ENCODE data around the gene RAP1GDS1.
"Not testable (repeated sequence)": the region's sequence is repeated elsewhere in the genome, so short reads cannot be mapped to it uniquely, and the experiment has no call there.

DNA sequence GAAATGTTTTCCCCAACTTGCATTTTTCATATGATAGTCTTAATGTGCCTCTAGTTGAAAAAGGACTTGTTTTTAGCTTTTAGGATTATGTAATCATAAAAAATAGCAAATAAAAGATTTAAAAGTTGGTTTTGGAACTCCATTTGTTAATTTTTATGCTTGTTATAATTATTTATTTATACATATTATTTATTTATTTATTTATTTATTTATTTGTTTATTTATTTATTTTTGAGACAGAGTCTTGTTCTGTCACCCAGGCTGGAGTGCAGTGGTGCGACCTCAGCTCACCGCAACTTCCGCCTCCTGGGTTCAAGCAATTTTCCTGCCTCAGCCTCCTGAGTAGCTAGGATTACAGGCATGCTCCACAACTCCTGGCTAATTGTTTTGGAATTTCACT is 159.0 kb downstream of the RAP1GDS1 start:
- not testable (repeated sequence) for TF ChIP-seq CTCF (optimal IDR thresholded peaks at IDR 0.05 in 1 of 3, IDR thresholded peaks at IDR 0.05 in 1 of 3, conservative IDR thresholded peaks at IDR 0.05 in 1 of 3; ENCODE audit: extremely low read depth in 1 of 3, insufficient read depth in 2 of 3, low read length in 3 of 3); EZH2 (IDR thresholded peaks at IDR 0.05; ENCODE audit: low read length)
